ENCODE data around the gene SIRT2. TPM values are rescaled to one million over a fixed set of nuclear protein-coding genes. Genes with fewer than 3 reads are reported as not detected.

Gene SIRT2
- total and polyA plus RNA-seq, 2 of the 8 experiments (the other 6 are each of a cell fraction or from before 2014, with no cell fraction given), result 6.5 to 10.0 TPM

DNA sequence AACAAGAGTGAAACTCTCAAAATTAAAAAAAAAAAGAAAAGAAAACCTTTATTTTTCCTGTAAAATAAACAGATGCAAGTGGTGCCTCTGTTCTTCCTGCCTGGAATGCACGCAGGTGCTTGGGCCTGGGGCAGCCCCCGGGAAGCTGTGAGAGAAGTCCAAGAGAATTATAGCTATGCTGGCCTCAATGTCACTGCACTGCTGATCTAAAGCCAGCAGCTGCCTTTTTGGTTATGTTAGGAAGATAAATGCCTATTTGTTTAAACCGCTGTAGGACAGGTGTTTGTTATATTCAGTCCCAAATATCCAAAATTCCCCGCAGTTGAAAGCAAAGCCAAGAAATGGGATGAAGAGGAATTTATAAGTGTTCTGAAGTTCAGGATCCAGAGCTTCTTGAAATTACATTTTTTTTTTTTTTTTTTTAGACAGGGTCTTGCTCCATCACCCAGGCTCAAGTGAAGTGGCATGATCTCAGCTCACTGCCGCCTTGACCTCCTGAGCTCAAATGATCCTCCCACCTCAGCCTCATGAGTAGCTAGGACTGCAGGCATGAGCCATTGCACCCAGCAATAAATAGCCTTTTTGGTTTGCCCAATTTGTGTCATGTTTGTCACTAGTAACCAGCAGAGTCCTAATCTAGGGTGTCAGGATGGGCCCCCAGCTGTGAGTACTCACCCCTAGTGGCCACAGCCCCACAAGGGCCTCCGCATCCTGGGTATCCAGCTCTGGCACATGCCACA lies 23.6 kb downstream of the SIRT2 start:
- H4K8ac ChIP-seq (ENCODE audit: extremely low read depth, insufficient read depth, low read length), result no peak overlapping the region
- H3K79me2 ChIP-seq (ENCODE audit: control insufficient read depth in 1 of 2, insufficient read depth in 2 of 2, low read length in 2 of 2), result no peaks in the 10 kb centered on the region
- no peak overlapping the region for H2BK15ac ChIP-seq (ENCODE audit: low read length)
- H3K23me2 ChIP-seq (ENCODE audit: low read depth, low read length), result no peaks in the 10 kb centered on the region
- no peak overlapping the region for H4K5ac ChIP-seq (ENCODE audit: insufficient read length, low read depth, low read length)
- no peak overlapping the region for H3K4ac ChIP-seq (replicated peaks; ENCODE audit: insufficient read length, low read depth, low read length)
- no peak overlapping the region; the same call in 1 of the 2 replicates for H2AK5ac ChIP-seq (ENCODE audit: low read depth, low read length)
- H4K20me1 ChIP-seq (replicated peaks in 1 of 2; ENCODE audit: control insufficient read depth in 1 of 2, insufficient read depth in 2 of 2, low read length in 2 of 2), result no peaks in the 10 kb centered on the region
- no peak overlapping the region for H3K23ac ChIP-seq (ENCODE audit: insufficient read length)
- H2AFZ ChIP-seq (ENCODE audit: low read length), result no peak overlapping the region
- ChIA-PET CTCF (ENCODE audit: partially characterized antibody) (interaction anchor here (0.7 to 7.0 kb wide), 7 partner anchors 9 to 66 kb away, joined by 3 to 97 read pairs (median 5); partner anchors contain the start of genes MRPS12 and SARS2), POLR2A (ENCODE audit: partially characterized antibody) (interaction anchor here (1.5 to 6.1 kb wide), 3 partner anchors 24 to 36 kb away, joined by 3 to 35 read pairs (median 13); no protein-coding TSS in a partner anchor)
- H2BK20ac ChIP-seq (ENCODE audit: low read length), result no peak overlapping the region
- H2BK120ac ChIP-seq (replicated peaks; ENCODE audit: low read depth, low read length), result no peak overlapping the region
- no peak overlapping the region for H2BK12ac ChIP-seq (ENCODE audit: low read depth, low read length)
- no peak overlapping the region for H3K9ac ChIP-seq (replicated peaks in 1 of 4; ENCODE audit: extremely low read depth in 1 of 4, low read depth in 3 of 4, low read length in 3 of 4)
- H2BK5ac ChIP-seq (ENCODE audit: low read depth, low read length), result no peak overlapping the region
- H3K4me1 ChIP-seq (replicated peaks in 1 of 4; ENCODE audit: control insufficient read depth in 3 of 4, insufficient read depth in 4 of 4, low read length in 3 of 4), result peaks cover 0 to 10% (median 3%) of the 10 kb centered on the region in 4 experiments; a peak in 6 of 7 replicates
- no peak overlapping the region for H4K91ac ChIP-seq (replicated peaks; ENCODE audit: insufficient read length, low read length)
- no peak overlapping the region for H3K4me2 ChIP-seq (ENCODE audit: insufficient read depth in 1 of 2, low read depth in 2 of 2, low read length in 2 of 2)
- no peaks in the 10 kb centered on the region for H3K9me3 ChIP-seq (ENCODE audit: insufficient read depth in 2 of 2, low read depth in 1 of 2, low read length in 1 of 2)
- 91% methylated on average over 6 of the region's 6 CpGs; no CpG with 5 or more reads in 1 of the 2 experiments for WGBS, 2 experiments (ENCODE audit: extremely low coverage in 1 of 2, insufficient coverage in 1 of 2, insufficient read length in 1 of 2, insufficient replicate concordance in 2 of 2, low coverage in 1 of 2, low lambda C conversion rate in 2 of 2, missing lambda C conversion rate in 1 of 2)
- peaks cover 0 to under 1% (median under 1%) of the 10 kb centered on the region in 4 experiments; a peak in 2 of 7 replicates for H3K27me3 ChIP-seq (replicated peaks in 1 of 4; ENCODE audit: control insufficient read depth in 3 of 4, extremely low read depth in 1 of 4, insufficient read depth in 3 of 4, low read length in 3 of 4)
- no peaks in the 10 kb centered on the region for H3K79me1 ChIP-seq (ENCODE audit: low read depth, low read length)
- DNase-seq (ENCODE audit: low read depth in 1 of 2, low spot score in 2 of 2), result no peak
- TF ChIP-seq YY1 (IDR thresholded peaks at IDR 0.05; ENCODE audit: low read depth, low read length) (no peak), BRCA1 (IDR thresholded peaks at IDR 0.05; ENCODE audit: low read depth, low read length) (no peak), USF2 (IDR thresholded peaks at IDR 0.05; ENCODE audit: low read length) (no peak)
- no peak overlapping the region for H3K18ac ChIP-seq (ENCODE audit: extremely low read depth, low read length)
- no peak overlapping the region for H3K14ac ChIP-seq (ENCODE audit: insufficient read length)
- no peak for FAIRE-seq
- no peak overlapping the region for H3K56ac ChIP-seq (replicated peaks; ENCODE audit: insufficient read length, low read depth, low read length)
- H3K27ac ChIP-seq (ENCODE audit: low read depth, low read length), result no peak overlapping the region
- H3K36me3 ChIP-seq (ENCODE audit: control insufficient read depth in 2 of 4, insufficient read depth in 4 of 4, low read length in 3 of 4), result no peaks in the 10 kb centered on the region
- no peak overlapping the region for H3K4me3 ChIP-seq (ENCODE audit: extremely low read depth in 1 of 4, insufficient read depth in 2 of 4, low read depth in 3 of 4, low read length in 4 of 4)

Data from H1 (cell line).